ENCODE data around the gene SLC25A29. TPM values are rescaled to one million over a fixed set of nuclear protein-coding genes. Genes with fewer than 3 reads are reported as not detected.

The SLC25A29 gene
- total and polyA plus RNA-seq, 2 of the 8 experiments (the other 6 are each of a cell fraction or from before 2014, with no cell fraction given), result 135 to 177 TPM

DNA sequence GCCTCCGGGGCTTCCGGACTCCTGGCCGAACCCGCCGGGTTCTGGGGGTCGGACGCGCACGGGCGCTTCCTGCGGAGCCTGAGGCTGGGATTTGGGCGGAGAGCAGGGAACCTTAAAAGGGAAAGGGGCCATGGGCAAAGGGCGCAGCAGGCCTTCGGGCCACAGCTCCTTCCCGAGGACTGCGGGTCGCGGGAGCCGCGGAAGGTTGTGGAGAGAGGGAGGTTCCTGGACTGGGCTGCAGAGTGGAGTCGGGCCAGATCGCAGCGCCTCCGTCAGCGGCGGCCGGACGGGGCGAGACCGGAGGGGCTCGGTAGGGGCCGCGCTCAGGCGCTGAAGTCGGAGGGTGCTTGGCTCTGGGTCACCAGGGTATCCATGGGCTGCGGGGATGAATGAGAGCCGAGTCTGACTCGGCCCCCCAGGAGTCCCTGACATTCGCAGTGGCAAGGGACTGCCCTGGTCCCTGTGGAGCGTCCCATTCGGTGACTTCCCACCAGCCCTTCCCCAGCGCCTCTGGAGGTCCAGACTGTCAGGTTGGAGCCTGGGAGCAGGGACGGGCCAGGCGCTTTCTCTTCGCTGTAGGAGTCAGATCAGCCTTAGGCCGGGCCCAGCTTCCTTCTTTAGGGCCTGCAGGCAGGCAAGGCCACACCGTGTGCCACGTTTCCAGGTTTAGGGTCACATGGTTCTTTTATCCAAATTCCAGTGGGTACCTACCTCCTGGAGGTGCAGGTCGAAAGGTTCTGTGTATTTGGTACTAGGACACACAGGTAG is 938 bp upstream of the SLC25A29 start:
- FAIRE-seq (no peak), DNase-seq (ENCODE audit: low read depth in 1 of 2, low spot score in 2 of 2) (peak in 1 of 2 experiments; percentile 78)
- H2AFZ ChIP-seq (ENCODE audit: low read length), result no peak overlapping the region
- peak overlapping the region; percentile 69 to 95 (median 80) for H3K4me3 ChIP-seq (ENCODE audit: extremely low read depth in 1 of 4, insufficient read depth in 2 of 4, low read depth in 3 of 4, low read length in 4 of 4)
- H4K91ac ChIP-seq (replicated peaks; ENCODE audit: insufficient read length, low read length), result peak overlapping the region; percentile 25
- H3K4me2 ChIP-seq (ENCODE audit: insufficient read depth in 1 of 2, low read depth in 2 of 2, low read length in 2 of 2), result peak overlapping the region; percentile 70 to 91
- H3K27ac ChIP-seq (ENCODE audit: low read depth, low read length), result peak overlapping the region; percentile 74
- WGBS, 2 experiments (ENCODE audit: extremely low coverage in 1 of 2, insufficient coverage in 1 of 2, insufficient read length in 1 of 2, insufficient replicate concordance in 2 of 2, low coverage in 1 of 2, low lambda C conversion rate in 2 of 2, missing lambda C conversion rate in 1 of 2), result 7% methylated on average over 49 of the region's 49 CpGs; no CpG with 5 or more reads in 1 of the 2 experiments
- peaks cover 10 to 29% (median 19%) of the 10 kb centered on the region in 4 experiments for H3K4me1 ChIP-seq (replicated peaks in 1 of 4; ENCODE audit: control insufficient read depth in 3 of 4, insufficient read depth in 4 of 4, low read length in 3 of 4)
- POLR2A ChIA-PET (ENCODE audit: partially characterized antibody), result interaction anchor here (0.9 to 14.7 kb wide), 12 partner anchors 8 to 259 kb away, joined by 3 to 200 read pairs (median 4); partner anchors contain the start of gene SLC25A47
- H3K14ac ChIP-seq (ENCODE audit: insufficient read length), result no peak overlapping the region
- H2BK120ac ChIP-seq (replicated peaks; ENCODE audit: low read depth, low read length), result no peak overlapping the region
- peak overlapping the region; percentile 55 to 84 (median 80); a peak in 6 of 7 replicates for H3K9ac ChIP-seq (replicated peaks in 1 of 4; ENCODE audit: extremely low read depth in 1 of 4, low read depth in 3 of 4, low read length in 3 of 4)
- H3K79me1 ChIP-seq (ENCODE audit: low read depth, low read length), result peaks cover 6% of the 10 kb centered on the region
- H3K79me2 ChIP-seq (ENCODE audit: control insufficient read depth in 1 of 2, insufficient read depth in 2 of 2, low read length in 2 of 2), result peaks cover 6 to 29% of the 10 kb centered on the region in 2 experiments; a peak in 3 of 4 replicates
- H3K56ac ChIP-seq (replicated peaks; ENCODE audit: insufficient read length, low read depth, low read length), result peak overlapping the region; percentile 87
- peak overlapping the region; percentile 9 for H3K23ac ChIP-seq (ENCODE audit: insufficient read length)
- H3K4ac ChIP-seq (replicated peaks; ENCODE audit: insufficient read length, low read depth, low read length), result no peak overlapping the region
- H3K36me3 ChIP-seq (ENCODE audit: control insufficient read depth in 2 of 4, insufficient read depth in 4 of 4, low read length in 3 of 4), result no peaks in the 10 kb centered on the region
- H2AK5ac ChIP-seq (ENCODE audit: low read depth, low read length), result 0 out of 2 replicates have a peak overlapping the region, but pooled peaks have one; percentile 33
- no peaks in the 10 kb centered on the region; a peak in 1 of 7 replicates for H3K27me3 ChIP-seq (replicated peaks in 1 of 4; ENCODE audit: control insufficient read depth in 3 of 4, extremely low read depth in 1 of 4, insufficient read depth in 3 of 4, low read length in 3 of 4)
- peaks cover 18% of the 10 kb centered on the region; the same call in 1 of the 2 replicates for H3K23me2 ChIP-seq (ENCODE audit: low read depth, low read length)
- H3K18ac ChIP-seq (ENCODE audit: extremely low read depth, low read length), result peak overlapping the region; percentile 87
- CTCF ChIA-PET (ENCODE audit: partially characterized antibody), result interaction anchor here (1.5 to 3.0 kb wide), 2 partner anchors 9 to 71 kb away, joined by 4 to 10 read pairs; no protein-coding TSS in a partner anchor
- peaks cover 16 to 17% of the 10 kb centered on the region in 2 experiments for H4K20me1 ChIP-seq (replicated peaks in 1 of 2; ENCODE audit: control insufficient read depth in 1 of 2, insufficient read depth in 2 of 2, low read length in 2 of 2)
- no peaks in the 10 kb centered on the region for H3K9me3 ChIP-seq (ENCODE audit: insufficient read depth in 2 of 2, low read depth in 1 of 2, low read length in 1 of 2)
- H2BK12ac ChIP-seq (ENCODE audit: low read depth, low read length), result no peak overlapping the region
- peak overlapping the region; percentile 88 for H4K5ac ChIP-seq (ENCODE audit: insufficient read length, low read depth, low read length)
- peak overlapping the region; percentile 95; the same call in 1 of the 2 replicates for H4K8ac ChIP-seq (ENCODE audit: extremely low read depth, insufficient read depth, low read length)
- no peak overlapping the region for H2BK15ac ChIP-seq (ENCODE audit: low read length)
- H2BK5ac ChIP-seq (ENCODE audit: low read depth, low read length), result peak overlapping the region; percentile 78; the same call in 1 of the 2 replicates
- no peak overlapping the region for H2BK20ac ChIP-seq (ENCODE audit: low read length)
- TF ChIP-seq TAF7 (optimal IDR thresholded peaks at IDR 0.05; ENCODE audit: borderline replicate concordance, low read depth, low read length), result no peak
- no peak for TF ChIP-seq TEAD4 (IDR thresholded peaks at IDR 0.05; ENCODE audit: low read depth, low read length)
- no peak for TF ChIP-seq SP1 (IDR thresholded peaks at IDR 0.05; ENCODE audit: low read depth, low read length)
- no peak; a peak in 1 of 4 replicates for TF ChIP-seq HDAC2 (IDR thresholded peaks at IDR 0.05; ENCODE audit: borderline replicate concordance in 1 of 2, low read depth in 2 of 2, low read length in 2 of 2)
- no peak for TF ChIP-seq HDAC6 (IDR thresholded peaks at IDR 0.05; ENCODE audit: low read depth, low read length)
- no peak for TF ChIP-seq SAP30 (IDR thresholded peaks at IDR 0.05; ENCODE audit: insufficient read depth, insufficient replicate concordance, low read length)
- TF ChIP-seq RXRA (IDR thresholded peaks at IDR 0.05; ENCODE audit: insufficient read depth, low read depth, low read length), result no peak
- TF ChIP-seq EP300 (IDR thresholded peaks at IDR 0.05; ENCODE audit: borderline replicate concordance in 1 of 2, low read depth in 2 of 2, low read length in 2 of 2), result no peak
- TF ChIP-seq POLR2AphosphoS5 (IDR thresholded peaks at IDR 0.05; ENCODE audit: low read depth, low read length), result no peak
- no peak for TF ChIP-seq SIX5 (IDR thresholded peaks at IDR 0.05; ENCODE audit: low read depth, low read length)
- no peak for TF ChIP-seq CHD1 (IDR thresholded peaks at IDR 0.05; ENCODE audit: low read depth, low read length)

Data from H1 (cell line).